GM18873 (cell line): ENCODE measurements around the gene MBD3.
A peak's percentile ranks its signal among the peaks of the same experiment; 100 is the strongest.

Experiments
- ATAC-seq: cut with Tn5 transposase; IDR thresholded peaks from one replicate; pipeline ENCODE4 v1.9.1; 2021; ENCODE audit warnings: mild to moderate bottlenecking, moderate library complexity, moderate number of reproducible peaks; ENCODE audit not compliant: unreplicated experiment, low FRiP score

MBD3 gene

GRCh38 chr19:1619703-1620102 lies 27.0 kb upstream of the MBD3 start:
- ATAC-seq, result no peak

- no peak for ATAC-seq
These were observed 26.4 kb upstream of the MBD3 start for GRCh38 chr19:1619094-1619439.

- no peak for ATAC-seq
These were observed 25.8 kb upstream of the MBD3 start for GRCh38 chr19:1618157-1619093.

GRCh38 chr19:1616875-1617274 lies 24.2 kb upstream of the MBD3 start:
- no peak for ATAC-seq

- no peak for ATAC-seq
These were observed 23.7 kb upstream of the MBD3 start for GRCh38 chr19:1616396-1616795.

- ATAC-seq, result no peak
These were observed 22.6 kb upstream of the MBD3 start for GRCh38 chr19:1615156-1615765.

GRCh38 chr19:1613808-1614570 lies 21.3 kb upstream of the MBD3 start:
- ATAC-seq, result no peak

- no peak for ATAC-seq
These were observed 20.5 kb upstream of the MBD3 start for GRCh38 chr19:1613146-1613545.

GRCh38 chr19:1612114-1613086 lies 19.7 kb upstream of the MBD3 start:
- no peak for ATAC-seq

GRCh38 chr19:1611353-1611752 lies 18.7 kb upstream of the MBD3 start:
- ATAC-seq, result no peak

- no peak for ATAC-seq
These were observed 17.9 kb upstream of the MBD3 start for GRCh38 chr19:1610579-1610978.

GRCh38 chr19:1609680-1610474 lies 17.2 kb upstream of the MBD3 start:
- ATAC-seq, result no peak

GRCh38 chr19:1609103-1609396 lies 16.4 kb upstream of the MBD3 start:
- no peak for ATAC-seq

- no peak for ATAC-seq
These were observed 15.9 kb upstream of the MBD3 start for GRCh38 chr19:1608359-1609102.

GRCh38 chr19:1606138-1606651 lies 13.5 kb upstream of the MBD3 start:
- ATAC-seq, result no peak

- peak; percentile 53 for ATAC-seq
These were observed 12.8 kb upstream of the MBD3 start, which contains the start of gene UQCR11 for GRCh38 chr19:1605236-1606137. Gene UQCR11, minus strand, starts transcription at chr19:1605462. Its CDS starts 53 bp downstream, at chr19:1605409.

- ATAC-seq, result no peak
These were observed 9.5 kb upstream of the MBD3 start for GRCh38 chr19:1602091-1602707.
